Measurements from ENCODE around the gene MYO1B. TPM values are rescaled to one million over a fixed set of nuclear protein-coding genes. Genes with fewer than 3 reads are reported as not detected.

MYO1B gene
- total RNA-seq, 6 donors from 2014 or later = 112 to 311 (median 137) TPM

- Histone ChIP-seq H3K27me3 (no peaks in the 10 kb centered on the region), H3K9me3 (no peaks in the 10 kb centered on the region), H3K27ac (peak overlapping the region in 1 of 4 donors; percentile 5), H3K36me3 (peaks cover 0 to 2% (median 0%) of the 10 kb centered on the region in 4 donors), H3K4me1 (peaks cover 12 to 36% (median 26%) of the 10 kb centered on the region in 4 donors), H3K4me3 (no peak overlapping the region)
- no peak for ATAC-seq (ENCODE audit: low FRiP score in 2 of 2)
- WGBS, 2 donors = 86 to 100% methylated on average over 1 of the region's 1 CpG
- TF ChIP-seq POLR2A (IDR thresholded peaks at IDR 0.05) = no peak
- TF ChIP-seq POLR2AphosphoS5 (IDR thresholded peaks at IDR 0.05) = no peak
- TF ChIP-seq EP300 (IDR thresholded peaks at IDR 0.05) = no peak
- no peak for TF ChIP-seq CTCF (IDR thresholded peaks at IDR 0.05)
- no peak for DNase-seq
Observed at GRCh38 chr2:191299866-191300265, 54.7 kb downstream of the MYO1B start.

DNA sequence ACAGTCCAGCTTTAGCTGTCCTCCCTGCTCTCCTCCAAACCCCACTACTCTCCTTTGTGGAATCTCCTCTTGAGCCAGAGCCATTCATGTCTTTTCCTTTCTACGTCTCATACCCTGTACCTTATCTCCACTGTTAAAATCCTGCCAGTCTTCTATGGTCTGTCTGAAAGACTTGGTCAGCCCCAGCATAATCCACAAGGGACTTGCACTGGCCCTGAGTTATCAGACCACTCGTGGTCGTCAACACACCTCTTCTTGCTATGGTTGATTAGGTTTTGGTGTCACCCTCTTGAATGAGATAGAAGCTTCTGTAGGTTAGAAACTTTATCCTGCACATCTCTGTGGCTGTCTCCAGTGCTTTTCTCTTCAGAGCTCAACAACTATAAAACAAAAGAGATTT is 56.8 kb downstream of the MYO1B start:
- Histone ChIP-seq H3K4me1 (peaks cover 12 to 31% (median 25%) of the 10 kb centered on the region in 4 donors), H3K4me3 (no peak overlapping the region), H3K27ac (peak overlapping the region in 1 of 4 donors; percentile 13), H3K9me3 (no peaks in the 10 kb centered on the region), H3K27me3 (no peaks in the 10 kb centered on the region), H3K36me3 (peaks cover 0 to 2% (median 0%) of the 10 kb centered on the region in 4 donors)
- ATAC-seq (ENCODE audit: low FRiP score in 2 of 2) (no peak), DNase-seq (no peak)
- TF ChIP-seq POLR2A (IDR thresholded peaks at IDR 0.05) (no peak), POLR2AphosphoS5 (IDR thresholded peaks at IDR 0.05) (no peak), CTCF (IDR thresholded peaks at IDR 0.05) (no peak), EP300 (IDR thresholded peaks at IDR 0.05) (no peak)
- WGBS, 2 donors = 85 to 86% methylated on average over 3 of the region's 3 CpGs

- H3K4me3 ChIP-seq = no peak overlapping the region
- no peaks in the 10 kb centered on the region for H3K27me3 ChIP-seq
- H3K27ac ChIP-seq = peak overlapping the region in 3 of 4 donors; percentile 1 to 13 (median 4)
- H3K9me3 ChIP-seq = no peaks in the 10 kb centered on the region
- DNase-seq = no peak
- peaks cover 8 to 31% (median 18%) of the 10 kb centered on the region in 4 donors for H3K4me1 ChIP-seq
- TF ChIP-seq POLR2AphosphoS5 (IDR thresholded peaks at IDR 0.05) (no peak), EP300 (IDR thresholded peaks at IDR 0.05) (no peak), POLR2A (IDR thresholded peaks at IDR 0.05) (no peak), CTCF (IDR thresholded peaks at IDR 0.05) (no peak)
- 59 to 78% methylated on average over 3 of the region's 3 CpGs for WGBS, 2 donors
- H3K36me3 ChIP-seq = peaks cover 0 to 2% (median 0%) of the 10 kb centered on the region in 4 donors
- ATAC-seq (ENCODE audit: low FRiP score in 2 of 2) = no peak
Observed at GRCh38 chr2:191302459-191303139, 57.4 kb downstream of the MYO1B start.

GRCh38 chr2:191303140-191304005 is 58.2 kb downstream of the MYO1B start:
- Histone ChIP-seq H3K27me3 (no peaks in the 10 kb centered on the region), H3K9me3 (no peaks in the 10 kb centered on the region), H3K27ac (peak overlapping the region in 3 of 4 donors; percentile 1 to 13 (median 4)), H3K4me1 (peaks cover 6 to 31% (median 16%) of the 10 kb centered on the region in 4 donors), H3K36me3 (peaks cover 0 to 2% (median 0%) of the 10 kb centered on the region in 4 donors), H3K4me3 (no peak overlapping the region)
- DNase-seq = no peak
- 55 to 60% methylated on average over 5 of the region's 5 CpGs for WGBS, 2 donors
- no peak for TF ChIP-seq EP300 (IDR thresholded peaks at IDR 0.05)
- TF ChIP-seq POLR2AphosphoS5 (IDR thresholded peaks at IDR 0.05) = no peak
- TF ChIP-seq CTCF (IDR thresholded peaks at IDR 0.05) = no peak
- no peak for TF ChIP-seq POLR2A (IDR thresholded peaks at IDR 0.05)
- no peak for ATAC-seq (ENCODE audit: low FRiP score in 2 of 2)

Data from upper lobe of left lung (tissue), 6 donors.